Activated effector memory CD4-positive, alpha-beta T cell treated with Interleukin-2 at 50 U/mL for 16 hours (primary cell): Measurements from ENCODE around the gene SNX13.
"Not testable (repeated sequence)": the region's sequence is repeated elsewhere in the genome, so short reads cannot be mapped to it uniquely, and the experiment has no call there.

ENCODE experiments used
- DNase-seq: peaks from one replicate; pipeline ENCODE4 v3.0.0-alpha.2; 2020

SNX13 gene

GRCh38 chr7:17912050-17912449 lies 28.2 kb downstream of the SNX13 start:
- DNase-seq = no peak

- no peak for DNase-seq
Observed at GRCh38 chr7:17910377-17910776, 29.9 kb downstream of the SNX13 start.

GRCh38 chr7:17909310-17909709 lies 31.0 kb downstream of the SNX13 start:
- DNase-seq = not testable (repeated sequence)

GRCh38 chr7:17907014-17907413 lies 33.3 kb downstream of the SNX13 start:
- no peak for DNase-seq

- no peak for DNase-seq
Observed at GRCh38 chr7:17903337-17903736, 37.0 kb downstream of the SNX13 start.

GRCh38 chr7:17902599-17902998 lies 37.7 kb downstream of the SNX13 start:
- no peak for DNase-seq

GRCh38 chr7:17900464-17900863 lies 39.8 kb downstream of the SNX13 start:
- no peak for DNase-seq

- DNase-seq = no peak
Observed at GRCh38 chr7:17898111-17898510, 42.2 kb downstream of the SNX13 start.

- no peak for DNase-seq
Observed at GRCh38 chr7:17887286-17887685, 53.0 kb downstream of the SNX13 start.

GRCh38 chr7:17882685-17883084 lies 57.6 kb downstream of the SNX13 start:
- DNase-seq = no peak

- DNase-seq = no peak
Observed at GRCh38 chr7:17879075-17879661, 61.1 kb downstream of the SNX13 start.

GRCh38 chr7:17878627-17879026 lies 61.7 kb downstream of the SNX13 start:
- DNase-seq = no peak

GRCh38 chr7:17871815-17872533 lies 68.3 kb downstream of the SNX13 start:
- no peak for DNase-seq

- DNase-seq = no peak
Observed at GRCh38 chr7:17870406-17870805, 69.9 kb downstream of the SNX13 start.

- no peak for DNase-seq
Observed at GRCh38 chr7:17863809-17864143, 76.5 kb downstream of the SNX13 start.

- no peak for DNase-seq
Observed at GRCh38 chr7:17863095-17863808, 77.0 kb downstream of the SNX13 start.

GRCh38 chr7:17856251-17856650 lies 84.0 kb downstream of the SNX13 start:
- DNase-seq = no peak

- DNase-seq = no peak
Observed at GRCh38 chr7:17855202-17855601, 85.1 kb downstream of the SNX13 start.

GRCh38 chr7:17854261-17855047 lies 85.8 kb downstream of the SNX13 start:
- DNase-seq = no peak

GRCh38 chr7:17852361-17852760 lies 87.9 kb downstream of the SNX13 start:
- DNase-seq = no peak

- no peak for DNase-seq
Observed at GRCh38 chr7:17849504-17849903, 90.8 kb downstream of the SNX13 start.

GRCh38 chr7:17848516-17848915 lies 91.8 kb downstream of the SNX13 start:
- no peak for DNase-seq

- DNase-seq = no peak
Observed at GRCh38 chr7:17846935-17847334, 93.4 kb downstream of the SNX13 start.

GRCh38 chr7:17845197-17845547 lies 95.1 kb downstream of the SNX13 start:
- DNase-seq = no peak
